Measurements from ENCODE around the gene ZNF423.

Gene ZNF423

DNA sequence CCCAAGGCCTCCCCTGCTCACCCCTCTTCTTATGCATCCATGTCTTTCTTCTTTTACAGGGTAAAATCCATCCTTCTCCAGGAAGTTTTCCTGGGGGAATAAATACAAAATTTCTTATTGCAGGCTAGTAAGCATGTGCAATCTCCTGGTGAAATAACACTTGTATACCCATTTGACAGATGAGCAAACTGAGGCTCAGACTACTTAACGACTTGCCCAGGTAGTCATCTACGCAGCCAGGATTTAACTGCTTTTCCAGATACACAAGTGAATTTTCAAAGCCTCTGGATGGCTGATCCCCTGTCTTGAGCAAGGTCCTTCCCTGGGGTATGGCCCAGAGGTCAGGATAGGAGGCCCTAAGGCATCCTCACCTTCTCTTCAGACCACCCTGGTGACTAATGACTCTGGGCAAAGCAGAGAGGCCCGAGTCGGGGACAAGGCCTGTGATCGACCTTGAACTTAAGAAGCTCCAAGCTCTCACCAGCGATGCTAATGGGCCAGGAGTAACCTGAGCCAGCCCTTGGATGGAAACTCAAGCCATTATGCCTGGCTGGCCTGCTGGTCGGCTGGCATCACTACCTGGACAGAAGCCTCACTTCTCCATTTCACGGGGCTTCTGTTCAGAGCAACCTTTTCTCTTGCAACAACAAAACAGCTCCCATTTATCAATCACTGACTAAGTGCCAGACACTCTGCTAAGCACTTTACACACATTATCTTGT lies 33.1 kb downstream of the ZNF423 start:
- peak in 1 of 2 donors; percentile 16 for DNase-seq

DNA sequence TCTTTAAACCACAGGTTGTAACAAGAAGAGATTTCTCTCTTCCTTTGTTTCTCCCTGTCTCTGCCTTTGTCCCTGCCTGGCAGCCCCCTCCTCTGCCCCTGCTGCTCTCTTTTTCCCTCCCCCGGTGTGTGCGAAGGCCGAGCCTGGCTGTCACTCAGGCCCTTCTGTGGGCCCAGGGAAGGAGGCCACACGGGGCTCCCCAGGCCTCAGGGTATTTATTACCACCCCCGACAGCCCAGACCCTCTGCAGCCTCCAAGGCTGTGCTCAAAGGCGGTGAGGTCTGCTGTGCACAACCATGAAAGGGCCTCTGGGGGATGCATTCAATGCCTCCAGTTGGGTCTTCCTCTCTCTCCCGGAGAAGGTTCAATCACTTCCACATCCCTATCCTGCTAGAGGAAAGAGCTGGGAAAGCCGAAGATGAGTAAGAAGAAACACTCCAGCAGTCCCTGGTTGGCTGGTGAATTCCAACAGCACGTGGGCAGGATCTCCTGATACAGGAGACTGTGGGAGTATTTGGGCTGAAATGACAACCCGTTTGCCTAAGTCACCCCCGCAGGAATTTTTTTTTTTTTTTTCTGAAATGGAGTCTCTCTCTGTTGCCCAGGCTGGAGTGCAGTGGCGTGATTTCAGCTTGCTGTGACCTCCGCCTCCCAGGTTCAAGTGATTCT lies 34.2 kb downstream of the ZNF423 start:
- DNase-seq = no peak

DNA sequence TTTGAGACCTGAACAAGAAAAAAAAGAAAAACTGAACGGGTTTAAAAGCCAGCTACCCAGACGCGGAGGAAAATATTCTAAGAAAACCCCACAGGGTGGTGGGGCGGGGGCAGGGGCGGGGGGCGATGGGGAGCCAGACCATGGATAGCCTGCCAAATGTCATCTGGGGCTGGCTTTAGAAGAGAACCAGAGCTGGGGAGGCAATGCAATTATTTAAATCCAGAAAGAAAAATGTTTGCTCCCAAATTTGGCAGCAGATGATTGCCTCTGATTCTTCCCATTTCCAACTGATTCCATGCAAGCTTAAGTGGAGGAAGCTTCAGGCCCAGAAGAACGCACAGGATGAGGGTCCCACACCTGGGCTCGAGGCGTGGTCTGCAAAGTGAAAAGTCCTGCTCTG lies 34.8 kb downstream of the ZNF423 start:
- DNase-seq = no peak

GRCh38 chr16:49817754-49818507 lies 38.0 kb downstream of the ZNF423 start:
- DNase-seq = no peak

- DNase-seq = no peak
Observed at GRCh38 chr16:49816875-49817274, 39.0 kb downstream of the ZNF423 start.

- peak; percentile 26 to 29 for DNase-seq
Observed at GRCh38 chr16:49811644-49812334, 44.1 kb downstream of the ZNF423 start.

DNA sequence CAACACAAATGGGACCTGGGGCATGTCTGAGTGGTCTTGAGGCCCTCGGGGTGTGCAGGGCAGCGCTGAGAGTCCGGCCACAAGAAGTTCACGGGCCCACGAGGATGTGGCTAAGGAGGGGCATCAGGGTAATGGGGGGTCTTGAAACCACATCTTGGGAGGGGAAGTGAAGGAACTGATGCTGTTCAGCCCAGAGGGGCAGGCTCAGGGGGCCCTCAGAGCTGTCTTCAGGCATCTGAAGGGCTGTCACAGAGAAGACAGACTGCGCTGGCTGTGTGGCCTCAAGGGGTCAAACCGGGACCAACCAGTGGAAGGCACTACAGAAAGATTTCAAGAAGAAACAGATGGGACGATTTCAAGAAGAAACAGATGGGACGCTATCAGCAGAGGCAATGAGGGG lies 45.1 kb downstream of the ZNF423 start:
- DNase-seq = no peak

DNA sequence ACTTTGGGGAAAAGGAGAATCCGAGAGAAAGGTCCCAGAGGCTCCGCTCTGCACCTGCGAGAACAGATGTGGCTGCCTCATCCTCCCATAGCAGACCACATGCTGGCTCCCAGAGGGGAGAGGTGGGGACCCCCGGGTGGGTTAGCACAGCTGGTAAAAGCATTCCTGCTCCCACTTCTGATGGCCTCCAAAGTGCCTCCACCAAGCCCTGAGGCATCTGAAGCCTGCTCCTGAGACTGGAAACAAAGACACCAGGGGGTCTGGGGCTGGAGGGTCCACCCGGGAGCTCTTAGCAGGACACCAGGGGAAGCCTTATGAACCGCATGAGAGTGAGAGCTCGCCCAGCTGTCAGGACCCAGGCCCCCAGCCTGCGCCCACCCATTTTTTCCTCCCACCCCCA lies 46.4 kb downstream of the ZNF423 start:
- DNase-seq = no peak

- no peak for DNase-seq
Observed at GRCh38 chr16:49809062-49809461, 46.9 kb downstream of the ZNF423 start.

DNA sequence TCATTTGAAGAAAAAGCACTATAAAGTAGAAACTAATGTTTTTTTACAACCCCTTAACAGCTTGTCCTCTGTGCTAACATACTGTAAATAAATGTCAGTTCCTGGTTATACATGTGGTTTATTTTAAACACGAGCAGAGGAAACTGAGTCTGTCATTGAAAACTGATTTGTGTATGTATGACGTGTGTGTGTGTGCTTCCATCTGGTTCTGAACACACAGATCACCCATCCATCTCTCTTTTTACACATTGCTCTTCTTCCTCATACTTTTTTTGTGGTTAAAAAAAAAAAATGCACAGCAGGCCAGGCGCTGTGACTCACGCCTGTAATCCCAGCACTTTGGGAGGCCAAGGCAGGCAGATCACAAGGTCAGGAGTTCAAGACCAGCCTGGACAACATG lies 49.5 kb downstream of the ZNF423 start:
- DNase-seq = no peak

- no peak for DNase-seq
Observed at GRCh38 chr16:49801290-49801689, 54.6 kb downstream of the ZNF423 start.

DNA sequence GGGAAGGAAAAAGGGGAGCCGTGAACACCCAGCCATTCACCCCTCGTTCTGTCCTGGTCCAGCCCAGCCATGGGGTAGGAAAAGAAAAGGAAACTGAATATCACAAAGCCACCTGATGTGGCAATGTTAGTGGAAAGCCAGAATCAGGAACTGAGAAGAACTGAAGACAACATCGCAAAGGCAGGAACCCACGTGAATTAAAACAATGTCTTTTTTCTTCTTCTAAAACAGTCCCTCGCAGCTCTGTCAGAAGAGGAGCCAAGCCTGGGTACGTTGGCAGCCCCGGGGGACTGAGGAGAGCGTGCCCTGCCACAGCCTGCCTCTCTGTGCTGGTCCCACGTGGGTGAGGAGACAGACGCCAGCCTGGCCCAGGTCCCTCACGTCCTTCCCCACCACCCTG lies 55.0 kb downstream of the ZNF423 start:
- DNase-seq = no peak

DNA sequence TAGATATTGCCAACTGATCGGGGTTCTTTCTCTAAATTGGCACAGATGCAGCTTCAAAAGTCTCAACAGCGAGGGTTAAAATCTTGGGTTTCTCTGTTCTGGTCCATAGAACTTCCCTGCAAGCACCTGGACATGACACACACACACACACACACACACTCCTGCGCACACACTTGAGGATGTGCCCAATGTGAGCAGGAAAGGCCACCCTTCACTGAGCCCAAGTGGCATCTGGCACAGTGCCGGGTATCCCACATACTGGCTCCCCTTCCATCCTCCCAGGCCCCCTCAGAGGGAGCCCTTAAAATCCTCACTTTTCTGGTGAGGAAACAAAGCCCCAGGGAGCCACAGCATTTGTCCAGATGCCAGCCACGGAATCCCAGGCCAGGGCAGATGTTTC lies 55.5 kb downstream of the ZNF423 start:
- DNase-seq = no peak

GRCh38 chr16:49799172-49799571 lies 56.7 kb downstream of the ZNF423 start:
- DNase-seq = no peak

DNA sequence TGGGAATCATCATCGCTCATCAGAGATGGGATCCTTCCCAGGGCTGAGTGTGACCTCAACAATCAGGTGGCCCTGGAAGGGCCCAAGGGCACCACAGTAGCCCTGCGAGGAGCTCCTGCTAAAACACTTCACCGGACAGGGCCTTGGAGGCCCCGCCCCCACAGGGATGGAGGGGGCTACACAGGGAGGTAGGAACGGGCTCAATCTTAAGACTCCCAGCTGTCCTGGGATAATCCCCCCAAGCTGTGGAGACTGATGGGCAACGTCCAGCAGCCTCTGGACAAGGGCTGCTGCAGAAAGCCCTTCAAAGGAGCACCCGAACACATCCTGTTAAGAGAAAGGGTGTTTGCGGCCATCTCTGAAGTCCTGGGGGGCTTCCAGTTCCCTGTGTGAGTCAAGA lies 60.4 kb downstream of the ZNF423 start:
- DNase-seq = no peak

DNA sequence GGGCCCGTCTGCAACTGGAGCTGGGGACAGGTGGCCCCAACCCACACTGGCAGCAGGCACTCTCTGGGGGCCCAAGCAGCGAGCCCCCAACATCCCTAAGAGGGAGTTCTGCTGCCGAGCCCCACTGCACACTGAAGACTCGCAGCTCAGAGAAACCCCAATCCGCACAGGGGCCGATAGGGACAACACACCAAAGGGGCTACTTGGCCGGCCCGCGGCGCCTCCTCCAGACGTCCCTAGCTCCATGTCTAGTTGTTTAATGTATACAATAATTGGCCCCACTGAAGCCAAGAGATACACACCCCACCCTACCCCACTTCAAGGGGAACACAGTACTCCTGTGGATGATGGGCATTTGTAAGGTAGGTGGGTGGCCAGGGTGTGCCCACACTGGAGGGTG lies 62.7 kb downstream of the ZNF423 start:
- DNase-seq = no peak

DNA sequence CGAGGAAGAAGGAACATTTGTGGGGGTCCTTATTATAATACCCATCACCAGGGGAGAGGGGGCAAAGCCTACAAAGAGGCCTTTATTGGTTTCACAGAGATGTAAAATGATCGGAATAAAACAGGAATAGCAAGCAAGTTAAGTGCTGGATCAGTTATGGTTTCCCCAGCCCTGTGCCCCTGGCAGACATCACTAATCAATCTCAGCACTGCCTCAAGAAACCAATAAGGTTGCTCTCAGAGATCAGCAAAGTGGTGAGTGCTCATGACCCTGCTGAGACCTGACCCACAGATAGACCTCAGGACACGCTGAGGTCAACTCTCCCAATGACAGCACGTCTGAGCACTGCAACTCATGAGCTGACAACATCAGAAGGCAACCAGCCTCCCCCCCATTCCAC lies 66.3 kb downstream of the ZNF423 start:
- no peak for DNase-seq

GRCh38 chr16:49788986-49789385 lies 66.9 kb downstream of the ZNF423 start:
- DNase-seq = no peak

DNA sequence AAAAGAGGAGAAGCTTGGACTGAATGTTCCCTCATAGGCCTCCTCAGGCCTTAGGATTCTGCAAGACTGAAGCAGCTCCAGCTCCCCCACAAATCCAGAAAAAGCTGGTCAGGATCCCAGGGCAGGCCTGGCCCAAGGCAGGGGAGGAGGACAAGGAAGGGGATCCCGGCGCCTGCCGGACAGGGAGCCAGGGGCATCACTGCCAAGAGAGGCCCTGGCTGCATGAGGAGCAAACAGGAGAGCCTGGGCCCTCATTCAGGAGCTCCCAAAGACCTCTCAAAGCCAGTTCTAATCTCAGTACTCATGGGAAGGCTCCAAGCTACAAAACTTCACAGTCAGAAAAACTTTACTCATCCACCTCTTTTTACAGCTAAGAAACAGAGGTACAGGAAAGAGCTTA lies 67.3 kb downstream of the ZNF423 start:
- DNase-seq = no peak

DNA sequence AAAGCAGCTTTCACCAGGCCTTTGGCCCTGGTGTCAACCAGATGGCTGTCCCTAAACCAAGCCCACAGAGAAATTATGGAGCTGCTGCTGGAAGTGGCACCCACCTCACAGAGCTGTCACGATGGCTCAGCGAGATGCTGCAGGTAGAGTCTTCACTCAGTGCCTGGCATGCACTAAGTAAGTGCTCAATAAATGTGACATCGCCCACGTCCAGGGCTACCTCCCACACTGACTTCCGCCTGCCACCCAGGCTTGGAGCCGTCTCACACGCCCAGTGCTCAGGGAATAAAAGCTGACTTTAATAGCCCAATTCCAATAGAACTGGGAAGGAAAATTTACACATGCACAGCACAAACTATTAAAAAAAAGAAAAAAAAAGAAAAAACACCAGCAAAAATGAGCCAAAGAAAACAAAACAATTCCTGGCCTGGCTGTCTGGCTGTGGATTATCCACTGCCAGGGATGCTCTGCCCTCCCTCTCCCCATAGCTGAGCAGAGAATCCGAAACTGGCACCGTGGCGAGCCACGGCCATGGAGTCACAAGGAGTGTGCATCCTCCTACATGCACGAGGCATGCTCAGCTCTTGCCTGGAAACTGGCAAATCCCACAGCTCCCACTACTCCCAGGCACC lies 68.9 kb downstream of the ZNF423 start:
- DNase-seq = no peak

DNA sequence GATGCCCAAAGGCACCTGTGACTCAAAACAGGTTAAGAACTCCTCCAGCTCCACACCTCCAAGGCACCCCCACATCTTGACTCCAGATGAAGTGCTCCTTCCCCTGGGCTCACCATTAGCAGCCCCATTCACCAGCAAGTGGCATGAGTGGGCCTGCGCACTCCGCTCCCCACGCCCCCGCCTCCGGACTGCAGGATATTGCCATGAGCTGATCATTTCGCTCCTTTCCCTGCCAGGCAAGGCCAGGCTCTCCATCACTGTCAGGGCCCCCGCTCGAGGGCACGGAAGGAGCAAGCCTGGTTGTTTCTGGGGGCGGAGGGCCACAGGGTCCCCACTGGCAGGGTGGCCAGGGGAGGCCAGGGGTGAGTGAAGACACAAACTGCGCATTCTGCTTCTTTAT lies 69.9 kb downstream of the ZNF423 start:
- no peak for DNase-seq

GRCh38 chr16:49782405-49782804 lies 73.5 kb downstream of the ZNF423 start:
- no peak for DNase-seq

DNA sequence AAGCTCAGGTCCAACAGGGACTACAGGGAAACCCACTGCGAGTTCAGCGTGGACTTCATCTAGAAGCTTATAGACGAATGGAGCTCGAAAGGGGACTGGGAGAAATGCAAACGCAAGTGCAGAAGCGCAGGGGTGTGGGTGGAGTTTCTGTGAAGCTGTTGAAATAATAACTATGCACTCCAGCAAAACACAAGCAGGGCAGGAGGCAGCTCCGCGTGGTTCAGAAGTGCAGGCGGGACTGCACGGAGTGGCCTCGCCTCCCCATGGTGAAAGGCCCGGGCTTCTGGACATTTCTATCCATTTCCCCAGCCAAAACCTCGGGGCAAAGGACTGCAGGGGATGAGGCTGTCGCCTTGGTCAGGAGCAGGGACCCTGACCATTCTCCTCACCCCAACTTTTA lies 74.5 kb downstream of the ZNF423 start:
- no peak for DNase-seq

All from hippocampal formation (tissue), 2 donors.